Testis (tissue), 3 donors: ENCODE measurements around the gene TBXA2R. TPM values are rescaled to one million over a fixed set of nuclear protein-coding genes. Genes with fewer than 3 reads are reported as not detected.
A peak's percentile ranks its signal among the peaks of the same experiment; 100 is the strongest.

Experiments
- DNase-seq: peaks from one replicate; pipeline ENCODE4 v3.0.0-alpha.2; 2019
- H3K27ac ChIP-seq, 2 donors: fragments of 200-600 bp; sonication (generic); one replicate each; pipeline ENCODE4 v1.5.1; 2019
- H3K27me3 ChIP-seq: fragments of 200-600 bp; sonication (generic); one replicate; pipeline ENCODE4 v1.5.1; 2019
- H3K36me3 ChIP-seq: fragments of 200-600 bp; sonication (generic); one replicate; pipeline ENCODE4 v1.5.1; 2017; ENCODE audit warnings: low read depth; ENCODE audit errors: missing control alignments
- H3K4me1 ChIP-seq: fragments of 200-600 bp; sonication (generic); one replicate; pipeline ENCODE4 v1.5.1; 2019
- H3K4me3 ChIP-seq, 2 donors: fragments of 200-600 bp; sonication (generic); one replicate each; pipeline ENCODE4 v1.5.1; 2017 to 2019
- H3K9me3 ChIP-seq: fragments of 200-600 bp; sonication (generic); one replicate; pipeline ENCODE4 v1.5.1; 2017
- POLR2A ChIP-seq: fragments of 450-650 bp; IDR thresholded peaks from one replicate; pipeline ENCODE4 v1.6.1; 2017; ENCODE audit warnings: antibody characterized with exemption, mild to moderate bottlenecking, moderate library complexity
- WGBS, 2 donors: methylation state at CpG; one replicate each; pipeline ENCODE4 v1.1.5; 2018; 5-methylcytosine and 5-hydroxymethylcytosine counted together
- intact Hi-C: fragments of 100-400 bp; cut with DNase I; formaldehyde crosslinking; loops from one replicate; pipeline ENCODE4 v1.15.1; 2023; ENCODE audit warnings: low total_unique reads
- polyA plus RNA-seq: library from polyadenylated mRNA; stranded (reverse); fragments of 350-450 nt; fragmentation: Illumina TruSeq; extraction: RNeasy Lipid Tissue Mini Kit (QIAGEN cat#74804); gene quantifications from one replicate; pipeline ENCODE4 v1.2.3, GENCODE V29; 2014; ENCODE audit warnings: low read depth, low replicate concordance; ENCODE audit not compliant: insufficient read depth
- total RNA-seq, 2 donors: library from RNA; depleted of rRNA; stranded (reverse); fragments of >200 nt; gene quantifications; one replicate each; pipeline ENCODE4 v1.2.3, GENCODE V29; 2016
- TF ChIP-seq, protein P1 (sequence below), 3 experiments: fragments of 450-650 bp in 2 of 3; fragments of 200-600 bp in 1 of 3; sonication (generic) in 1 of 3; IDR thresholded peaks; one replicate each; pipeline ENCODE4 v1.5.1; 2016 to 2019; ENCODE audit warnings: antibody characterized with exemption in 3 of 3, mild to moderate bottlenecking in 2 of 3, moderate library complexity in 1 of 3

Gene TBXA2R
- total and polyA plus RNA-seq, 3 donors from 2014 or later: 1.3 to 3.2 (median 1.8) TPM

DNA sequence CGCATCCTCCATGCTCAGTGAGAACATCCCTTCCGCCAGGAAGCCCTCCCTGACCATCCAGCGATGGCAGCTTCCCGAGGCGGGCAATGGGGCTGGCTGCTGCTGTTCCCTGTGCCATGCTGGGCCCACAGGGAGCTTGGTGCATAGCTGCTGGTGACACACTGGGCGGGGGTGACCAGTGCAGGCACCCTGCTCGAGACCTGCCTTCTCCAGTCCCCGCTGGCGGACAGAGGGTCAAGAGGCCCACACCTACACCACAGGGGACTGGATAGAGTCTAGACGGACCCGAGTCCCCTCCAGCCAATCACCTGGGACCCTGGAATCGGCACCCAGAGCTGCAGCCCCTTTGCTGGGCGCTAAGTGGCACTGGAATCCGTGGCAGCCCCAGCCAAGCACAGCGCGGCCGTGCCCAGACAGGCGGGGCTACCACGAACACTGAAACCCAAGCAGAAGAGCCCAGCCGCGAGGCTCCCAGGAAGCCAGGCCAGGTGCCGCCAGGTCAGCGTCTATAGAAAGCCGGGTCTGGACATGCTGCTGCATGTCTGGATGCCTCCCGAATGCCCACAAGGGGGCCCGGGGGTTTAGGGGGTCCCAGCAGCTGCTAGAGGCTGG, 9.0 kb upstream of the TBXA2R start:
- Histone ChIP-seq H3K4me3 (no peak overlapping the region), H3K4me1 (no peaks in the 10 kb centered on the region), H3K27me3 (no peaks in the 10 kb centered on the region), H3K9me3 (no peaks in the 10 kb centered on the region), H3K27ac (no peak overlapping the region), H3K36me3 (no peaks in the 10 kb centered on the region)
- DNase-seq: no peak
- TF ChIP-seq, protein P1, sequence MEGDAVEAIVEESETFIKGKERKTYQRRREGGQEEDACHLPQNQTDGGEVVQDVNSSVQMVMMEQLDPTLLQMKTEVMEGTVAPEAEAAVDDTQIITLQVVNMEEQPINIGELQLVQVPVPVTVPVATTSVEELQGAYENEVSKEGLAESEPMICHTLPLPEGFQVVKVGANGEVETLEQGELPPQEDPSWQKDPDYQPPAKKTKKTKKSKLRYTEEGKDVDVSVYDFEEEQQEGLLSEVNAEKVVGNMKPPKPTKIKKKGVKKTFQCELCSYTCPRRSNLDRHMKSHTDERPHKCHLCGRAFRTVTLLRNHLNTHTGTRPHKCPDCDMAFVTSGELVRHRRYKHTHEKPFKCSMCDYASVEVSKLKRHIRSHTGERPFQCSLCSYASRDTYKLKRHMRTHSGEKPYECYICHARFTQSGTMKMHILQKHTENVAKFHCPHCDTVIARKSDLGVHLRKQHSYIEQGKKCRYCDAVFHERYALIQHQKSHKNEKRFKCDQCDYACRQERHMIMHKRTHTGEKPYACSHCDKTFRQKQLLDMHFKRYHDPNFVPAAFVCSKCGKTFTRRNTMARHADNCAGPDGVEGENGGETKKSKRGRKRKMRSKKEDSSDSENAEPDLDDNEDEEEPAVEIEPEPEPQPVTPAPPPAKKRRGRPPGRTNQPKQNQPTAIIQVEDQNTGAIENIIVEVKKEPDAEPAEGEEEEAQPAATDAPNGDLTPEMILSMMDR (IDR thresholded peaks at IDR 0.05): no peak
- no peak for TF ChIP-seq POLR2A
- WGBS, 2 donors: 94 to 100% methylated on average over 3 to 23 of the region's 26 CpGs
- intact Hi-C loops: loop anchor here (10.0 kb wide), 1 partner anchor 61 kb away; the partner anchor contains the start of gene MFSD12

GRCh38 chr19:3614858-3615505, 8.3 kb upstream of the TBXA2R start:
- H3K36me3 ChIP-seq: no peaks in the 10 kb centered on the region
- 92 to 97% methylated on average over 10 to 17 of the region's 18 CpGs for WGBS, 2 donors
- no peak for DNase-seq
- H3K27me3 ChIP-seq: no peaks in the 10 kb centered on the region
- intact Hi-C loops: loop anchor here (10.0 kb wide), 1 partner anchor 60 kb away; the partner anchor contains the start of gene MFSD12
- TF ChIP-seq POLR2A: no peak
- TF ChIP-seq, protein P1 (IDR thresholded peaks at IDR 0.05): no peak
- no peak overlapping the region for H3K27ac ChIP-seq
- H3K4me3 ChIP-seq: no peak overlapping the region
- no peaks in the 10 kb centered on the region for H3K9me3 ChIP-seq
- H3K4me1 ChIP-seq: peaks cover 4% of the 10 kb centered on the region

- WGBS, 2 donors: 82 to 85% methylated on average over 37 to 38 of the region's 39 CpGs
- H3K4me1 ChIP-seq: peaks cover 9% of the 10 kb centered on the region
- no peak for DNase-seq
- no peak overlapping the region for H3K4me3 ChIP-seq
- H3K9me3 ChIP-seq: no peaks in the 10 kb centered on the region
- no peaks in the 10 kb centered on the region for H3K36me3 ChIP-seq
- no peaks in the 10 kb centered on the region for H3K27me3 ChIP-seq
- intact Hi-C loops: loop anchor here (10.0 kb wide), 1 partner anchor 59 kb away; the partner anchor contains the start of gene MFSD12
- no peak overlapping the region for H3K27ac ChIP-seq
- no peak for TF ChIP-seq POLR2A
- TF ChIP-seq, protein P1 (IDR thresholded peaks at IDR 0.05): no peak
These were observed 7.4 kb upstream of the TBXA2R start for GRCh38 chr19:3613818-3614661.

DNA sequence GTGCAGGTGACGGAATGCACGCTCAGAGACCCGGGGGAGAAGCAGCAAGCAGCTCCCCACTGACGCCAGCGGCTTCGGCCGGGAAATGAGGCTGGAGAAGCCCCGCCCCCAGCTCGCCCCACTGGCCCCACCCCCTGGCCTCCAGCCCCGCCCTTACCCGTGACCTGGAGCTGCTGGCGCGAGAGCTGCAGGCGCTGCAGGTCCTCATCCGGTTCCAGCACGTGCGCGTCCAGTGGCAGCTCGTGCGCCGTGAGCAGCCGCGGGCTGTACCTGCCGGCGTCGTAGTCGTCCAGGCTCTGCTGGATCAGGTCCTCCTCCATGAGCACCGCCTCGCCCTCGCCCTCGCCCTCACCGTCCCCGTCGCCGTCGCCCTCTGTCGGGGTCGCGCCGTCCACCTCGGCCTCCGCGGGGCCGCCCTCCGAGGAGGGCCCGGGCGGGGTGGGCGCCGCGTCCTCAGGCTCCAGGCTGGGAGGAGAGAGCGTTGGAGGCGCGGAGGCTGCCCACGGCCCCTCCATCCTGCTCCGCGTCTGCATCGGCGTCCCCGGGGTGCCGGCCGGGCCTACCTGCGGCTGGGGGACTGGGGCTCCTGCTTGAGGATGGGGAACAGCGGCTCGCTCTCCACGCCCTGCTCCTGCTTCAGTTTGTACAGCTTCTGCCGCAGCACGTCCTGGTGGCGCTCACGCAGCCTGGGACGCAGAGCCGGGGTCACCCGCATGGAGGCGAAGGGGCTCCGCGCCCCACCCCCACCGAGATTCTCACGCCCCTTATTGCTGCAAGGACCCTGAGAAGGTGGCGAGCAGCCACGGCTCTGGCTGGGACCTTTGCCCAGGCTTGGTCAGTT, 6.4 kb upstream of the TBXA2R start:
- H3K4me3 ChIP-seq: peak overlapping the region in 1 of 2 donors; percentile 18
- TF ChIP-seq, protein P1 (IDR thresholded peaks at IDR 0.05): no peak
- no peak for TF ChIP-seq POLR2A
- no peak overlapping the region for H3K27ac ChIP-seq
- no peaks in the 10 kb centered on the region for H3K27me3 ChIP-seq
- WGBS, 2 donors: 75 to 78% methylated on average over 33 to 79 of the region's 79 CpGs
- H3K9me3 ChIP-seq: no peaks in the 10 kb centered on the region
- H3K4me1 ChIP-seq: peaks cover 17% of the 10 kb centered on the region
- H3K36me3 ChIP-seq: no peaks in the 10 kb centered on the region
- intact Hi-C loops: loop anchor here (10.0 kb wide), 1 partner anchor 58 kb away; the partner anchor contains the start of gene MFSD12
- DNase-seq: peak; percentile 74
